GM12878 (cell line): ENCODE measurements around the gene RNF130. TPM values are rescaled to one million over a fixed set of nuclear protein-coding genes. Genes with fewer than 3 reads are reported as not detected.

Experiments used
- ATAC-seq: fragments of 200-7000 bp; cut with Tn5 transposase; 3 replicates; pipeline ENCODE4 v1.9.1; 2020; ENCODE audit warnings: mild to moderate bottlenecking, moderate library complexity
- BruUV-seq: library from RNA; stranded (reverse); fragments of 400-500 nt; replicated peaks from 2 replicates; lab custom pipeline; 2021; lab: Mats Ljungman, UMichigan
- CTCF ChIA-PET: fragments of 300-600 bp; sonication (Branson Sonifier 250); formaldehyde crosslinking; extraction: SDS; loops from one replicate; lab custom pipeline; 2021; ENCODE audit warnings: inconsistent platforms; lab: Yijun Ruan, JAX
- POLR2A ChIA-PET: fragments of 350-600 bp; formaldehyde crosslinking; extraction: SDS; loops from one replicate; lab custom pipeline; 2021; ENCODE audit warnings: inconsistent platforms; lab: Charles Lee
- RAD21 ChIA-PET: fragments of 300-600 bp; sonication (Branson Sonifier 250); formaldehyde crosslinking; loops from one replicate; lab custom pipeline; 2023; ENCODE audit warnings: antibody characterized with exemption; ENCODE audit not compliant: unreplicated experiment; lab: Charles Lee
- SMC1A ChIA-PET: fragments of 300-600 bp; sonication (Branson Sonifier 250); formaldehyde crosslinking; loops from one replicate; lab custom pipeline; 2023; ENCODE audit not compliant: unreplicated experiment, uncharacterized antibody; lab: Charles Lee
- DNase-seq: peaks from one replicate; pipeline ENCODE4 v3.0.0-alpha.2; 2011; ENCODE audit warnings: low read depth, low spot score
- FAIRE-seq: peaks from 3 replicates; lab custom pipeline; 2011; peaks lifted over from hg19 to GRCh38; lab: Jason Lieb, UNC
- H2AFZ ChIP-seq: 2 replicates; pipeline ENCODE4 v1.6.0; 2011; ENCODE audit warnings: low read depth, low read length, control low read depth; ENCODE audit not compliant: control insufficient read depth
- H3K27ac ChIP-seq: 2 replicates; pipeline ENCODE4 v1.5.1; 2011; ENCODE audit warnings: control low read depth; ENCODE audit not compliant: control insufficient read depth, insufficient read depth
- H3K27me3 ChIP-seq, 2 experiments: replicated peaks in 1 of 2; 2 replicates each; pipeline versions ENCODE4 v1.6.0 to v1.6.1; 2011; ENCODE audit warnings: low read length in 1 of 2; ENCODE audit not compliant: control insufficient read depth in 2 of 2, insufficient read depth in 2 of 2
- H3K36me3 ChIP-seq, 2 experiments: 2 replicates each; pipeline ENCODE4 v1.5.1; 2011; ENCODE audit warnings: low read length in 1 of 2; ENCODE audit not compliant: control insufficient read depth in 2 of 2, insufficient read depth in 2 of 2
- H3K4me1 ChIP-seq: 2 replicates; pipeline ENCODE4 v1.6.1; 2011; ENCODE audit warnings: mild to moderate bottlenecking, low read length, moderate library complexity, mixed read lengths; ENCODE audit not compliant: control insufficient read depth, insufficient read depth
- H3K4me2 ChIP-seq: 2 replicates; pipeline ENCODE4 v1.6.0; 2011; ENCODE audit warnings: control low read depth; ENCODE audit not compliant: control insufficient read depth, insufficient read depth
- H3K4me3 ChIP-seq: fragments of 200-600 bp; sonication (generic); 2 replicates; pipeline ENCODE4 v1.5.1; 2016
- H3K79me2 ChIP-seq: 2 replicates; pipeline ENCODE4 v1.6.0; 2011; ENCODE audit warnings: low read length; ENCODE audit not compliant: control insufficient read depth, insufficient read depth
- H3K9ac ChIP-seq: 2 replicates; pipeline ENCODE4 v1.8.0; 2011; ENCODE audit warnings: low read length, control low read depth, mixed read lengths; ENCODE audit not compliant: control insufficient read depth, insufficient read depth
- H3K9me3 ChIP-seq: replicated peaks from 3 replicates; pipeline ENCODE4 v1.5.1; 2011; ENCODE audit warnings: mild to moderate bottlenecking, low read length; ENCODE audit not compliant: control insufficient read depth, insufficient read depth
- H4K20me1 ChIP-seq: 2 replicates; pipeline ENCODE4 v1.6.0; 2011; ENCODE audit not compliant: control insufficient read depth, insufficient read depth
- CREB1 ChIP-seq: IDR thresholded peaks from 2 replicates; pipeline ENCODE4 v1.6.1; 2012; ENCODE audit warnings: low read depth, mild to moderate bottlenecking, inconsistent platforms
- HDAC6 ChIP-seq: fragments of 200-600 bp; sonication (generic); IDR thresholded peaks from one replicate; pipeline ENCODE4 v1.8.0; 2017; ENCODE audit warnings: antibody characterized with exemption; ENCODE audit not compliant: unreplicated experiment
- LARP7 ChIP-seq: fragments of 450-650 bp; IDR thresholded peaks from 2 replicates; pipeline ENCODE4 v1.6.1; 2017; ENCODE audit warnings: mild to moderate bottlenecking
- MYB ChIP-seq: fragments of 150-350 bp; IDR thresholded peaks from 2 replicates; pipeline ENCODE4 v1.6.1; 2014; ENCODE audit warnings: mild to moderate bottlenecking, low read depth, low read length, borderline replicate concordance
- POLR2AphosphoS2 ChIP-seq: IDR thresholded peaks from 2 replicates; pipeline ENCODE4 v1.6.1; 2011; ENCODE audit warnings: low read depth, mild to moderate bottlenecking, low read length, improper control_type of control experiment, moderate library complexity
- SREBF2 ChIP-seq: IDR thresholded peaks from 2 replicates; pipeline ENCODE4 v1.6.1; 2012; ENCODE audit warnings: mild to moderate bottlenecking, low read length
- SUPT20H ChIP-seq: IDR thresholded peaks from 2 replicates; pipeline ENCODE4 v1.6.1; 2011; ENCODE audit warnings: low read depth, mild to moderate bottlenecking, low read length, moderate library complexity, borderline replicate concordance; ENCODE audit not compliant: control insufficient read depth
- USF1 ChIP-seq: IDR thresholded peaks from 2 replicates; pipeline ENCODE4 v1.6.1; 2011; ENCODE audit warnings: borderline replicate concordance, low read depth, mild to moderate bottlenecking, moderate library complexity, mixed read lengths, low read length; ENCODE audit not compliant: insufficient read depth; ENCODE audit errors: extremely low read length
- ZNF274 ChIP-seq: IDR thresholded peaks from one replicate; pipeline ENCODE4 v1.8.0; 2011; ENCODE audit not compliant: insufficient read length, insufficient read depth
- ZNF384 ChIP-seq: IDR thresholded peaks from 2 replicates; pipeline ENCODE4 v1.6.1; 2012; ENCODE audit warnings: low read depth, mild to moderate bottlenecking, low read length, improper control_type of control experiment, borderline replicate concordance
- WGBS: methylation state at CpG from one replicate; pipeline ENCODE4 v1.1.6; 2016; ENCODE audit warnings: low lambda C conversion rate; ENCODE audit not compliant: insufficient replicate concordance, insufficient coverage; ENCODE audit errors: missing lambda C conversion rate; 5-methylcytosine and 5-hydroxymethylcytosine counted together
- in situ Hi-C: fragments of 300-500 bp; cut with MboI; formaldehyde crosslinking; loops from 9 replicates; pipeline ENCODE4 v1.14.3; 2018; ENCODE audit warnings: mixed read lengths
- intact Hi-C: fragments of 100-400 bp; cut with micrococcal nuclease; formaldehyde crosslinking; loops from one replicate; pipeline ENCODE4 v1.14.2; 2022; ENCODE audit not compliant: unreplicated experiment
- polyA plus RNA-seq, 11 experiments: library from polyadenylated mRNA; depleted of rRNA in 4 of 11; unstranded in 6 of 11; stranded (reverse) in 5 of 11; fragments of >200 nt; fragmentation: Nextera tagmentation in 4 of 11; fragmentation: Illumina TruSeq in 1 of 11; extraction: Ambion mirVana in 4 of 11; extraction: Trizol in 1 of 11; gene quantifications; 1 replicate in 1 of 11; 2 replicates in 10 of 11; pipeline versions ENCODE4 v1.2.1 to v1.2.3, GENCODE V29; 2011 to 2016; ENCODE audit warnings: inconsistent platforms in 2 of 11, missing spikeins in 2 of 11, low read depth in 1 of 11
- total RNA-seq, 4 experiments: library from RNA; depleted of rRNA in 3 of 4; stranded (reverse); fragments of >200 nt in 3 of 4; fragmentation: Illumina TruSeq in 1 of 4; extraction: Trizol in 1 of 4; gene quantifications; 2 replicates each; pipeline versions ENCODE4 v1.2.1 to v1.2.3, GENCODE V29; 2013 to 2021
- TF ChIP-seq, protein P1 (sequence below): IDR thresholded peaks from 2 replicates; pipeline ENCODE4 v1.6.1; 2012; ENCODE audit warnings: low read depth, low read length, improper control_type of control experiment

RNF130 gene
- total and polyA plus RNA-seq, 10 of the 15 experiments (the other 5 are each of a cell fraction or from before 2014, with no cell fraction given): 0.04 to 0.36 (median 0.11) TPM; not detected in 1

DNA sequence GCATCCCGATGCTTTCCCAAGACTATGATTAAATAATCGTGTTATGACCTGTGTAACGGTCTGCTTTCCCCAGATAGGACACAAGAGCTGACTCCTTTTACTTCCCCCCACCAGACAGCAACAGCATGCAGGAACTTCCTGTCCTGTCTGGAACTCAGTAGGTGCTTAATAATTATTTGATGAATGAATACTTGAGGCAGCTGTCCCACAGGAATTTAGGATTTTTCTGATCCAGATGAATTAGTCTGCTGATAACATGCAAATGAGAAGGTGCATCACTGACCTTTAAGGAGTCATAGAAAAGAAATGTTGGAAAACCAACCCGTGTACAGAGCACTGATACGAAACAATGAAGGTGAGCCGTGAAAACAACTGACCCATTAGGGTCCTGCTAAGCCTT is 12.2 kb downstream of the RNF130 start (continued):
- TF ChIP-seq SUPT20H (no peak), SREBF2 (no peak), USF1 (no peak)
- TF ChIP-seq, all 136 proteins: peak for 0

DNA sequence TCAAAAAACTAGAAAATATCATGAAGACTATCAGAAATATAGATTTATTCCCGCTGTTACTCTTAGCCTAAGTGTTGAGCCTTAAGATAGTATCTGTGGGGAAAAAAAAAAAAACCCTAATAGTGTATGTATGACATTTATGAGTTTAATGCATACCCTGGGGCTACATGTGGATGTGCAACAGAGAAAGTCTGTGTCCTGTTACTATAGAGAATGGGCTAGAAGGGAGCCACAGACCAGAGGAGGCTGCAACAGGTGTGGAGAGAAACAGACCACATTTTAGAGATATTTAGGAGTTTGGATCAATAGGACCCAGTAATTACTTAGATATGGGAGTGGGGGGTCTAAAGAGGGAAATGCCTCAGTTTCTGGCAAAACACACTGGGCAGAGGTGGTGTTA is 15.4 kb downstream of the RNF130 start:
- H3K9ac ChIP-seq: no peak overlapping the region
- FAIRE-seq (no peak), DNase-seq (no peak), ATAC-seq (no peak)
- ChIA-PET POLR2A (no interaction called here), RAD21 (no interaction called here), SMC1A (no interaction called here), CTCF (no interaction called here)
- no peaks in the 10 kb centered on the region for H3K27me3 ChIP-seq
- H3K79me2 ChIP-seq: no peaks in the 10 kb centered on the region
- intact Hi-C loops: no loop called here
- TF ChIP-seq ZNF384 (no peak), LARP7 (no peak), MYB (no peak), CREB1 (no peak), POLR2AphosphoS2 (no peak), HDAC6 (no peak), ZNF274 (no peak)
- TF ChIP-seq, protein P1, sequence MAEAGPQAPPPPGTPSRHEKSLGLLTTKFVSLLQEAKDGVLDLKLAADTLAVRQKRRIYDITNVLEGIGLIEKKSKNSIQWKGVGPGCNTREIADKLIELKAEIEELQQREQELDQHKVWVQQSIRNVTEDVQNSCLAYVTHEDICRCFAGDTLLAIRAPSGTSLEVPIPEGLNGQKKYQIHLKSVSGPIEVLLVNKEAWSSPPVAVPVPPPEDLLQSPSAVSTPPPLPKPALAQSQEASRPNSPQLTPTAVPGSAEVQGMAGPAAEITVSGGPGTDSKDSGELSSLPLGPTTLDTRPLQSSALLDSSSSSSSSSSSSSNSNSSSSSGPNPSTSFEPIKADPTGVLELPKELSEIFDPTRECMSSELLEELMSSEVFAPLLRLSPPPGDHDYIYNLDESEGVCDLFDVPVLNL: no peak
- H2AFZ ChIP-seq: no peak overlapping the region
- H3K4me2 ChIP-seq: no peak overlapping the region
- H3K27ac ChIP-seq: no peak overlapping the region
- no peaks in the 10 kb centered on the region for H3K4me1 ChIP-seq
- H3K36me3 ChIP-seq: no peaks in the 10 kb centered on the region
- BruUV-seq: no TSS peak
- H4K20me1 ChIP-seq: no peaks in the 10 kb centered on the region
- in situ Hi-C loops: no loop called here
- no peak overlapping the region for H3K4me3 ChIP-seq
- WGBS: 89% methylated on average over 1 of the region's 1 CpG
- H3K9me3 ChIP-seq: no peaks in the 10 kb centered on the region; the same call in 2 of the 3 replicates
